DMS114 treated with DMSO at 0.1 percent for 48 hours (cell line): ENCODE results near the gene MAGEB17.
"Not testable (repeated sequence)": the region's sequence is repeated elsewhere in the genome, so short reads cannot be mapped to it uniquely, and the experiment has no call there.

Source experiments
- DNase-seq: peaks from one replicate; lab custom pipeline; 2025; ENCODE audit not compliant: unreplicated experiment; lab: John Stamatoyannopoulos, UW

The MAGEB17 gene

GRCh38 chrX:16167181-16167580 is at the start of gene MAGEB17:
Gene MAGEB17 (plus strand): TSS chrX:16167481. CDS start chrX:16170383, 2,902 bp downstream.
- DNase-seq, result no peak

GRCh38 chrX:16119353-16120220 is 47.7 kb upstream of the MAGEB17 start:
- no peak for DNase-seq

- no peak for DNase-seq
Observed at GRCh38 chrX:16120431-16120830, 46.9 kb upstream of the MAGEB17 start.

- peak; percentile 63 for DNase-seq
Observed at GRCh38 chrX:16123222-16123786, 44.0 kb upstream of the MAGEB17 start, which contains the start of gene GRPR. Gene GRPR (plus strand): TSS chrX:16123565. CDS start chrX:16123954, 389 bp downstream.

- no peak for DNase-seq
Observed at GRCh38 chrX:16124201-16124600, 43.1 kb upstream of the MAGEB17 start.

GRCh38 chrX:16125520-16126149 is 41.6 kb upstream of the MAGEB17 start:
- no peak for DNase-seq

GRCh38 chrX:16130707-16131106 is 36.6 kb upstream of the MAGEB17 start:
- no peak for DNase-seq

- DNase-seq, result no peak
Observed at GRCh38 chrX:16134936-16135335, 32.3 kb upstream of the MAGEB17 start.

- DNase-seq, result no peak
Observed at GRCh38 chrX:16136080-16136479, 31.2 kb upstream of the MAGEB17 start.

GRCh38 chrX:16137416-16138107 is 29.7 kb upstream of the MAGEB17 start:
- no peak for DNase-seq

- no peak for DNase-seq
Observed at GRCh38 chrX:16138108-16138427, 29.2 kb upstream of the MAGEB17 start.

- no peak for DNase-seq
Observed at GRCh38 chrX:16140448-16140847, 26.8 kb upstream of the MAGEB17 start.

GRCh38 chrX:16140983-16141382 is 26.3 kb upstream of the MAGEB17 start:
- no peak for DNase-seq

- no peak for DNase-seq
Observed at GRCh38 chrX:16141422-16142245, 25.6 kb upstream of the MAGEB17 start.

- DNase-seq, result no peak
Observed at GRCh38 chrX:16142246-16142558, 25.1 kb upstream of the MAGEB17 start.

- no peak for DNase-seq
Observed at GRCh38 chrX:16143968-16144367, 23.3 kb upstream of the MAGEB17 start.

- DNase-seq, result no peak
Observed at GRCh38 chrX:16144420-16144819, 22.9 kb upstream of the MAGEB17 start.

- DNase-seq, result not testable (repeated sequence)
Observed at GRCh38 chrX:16145093-16145492, 22.2 kb upstream of the MAGEB17 start.

GRCh38 chrX:16145656-16146055 is 21.6 kb upstream of the MAGEB17 start:
- no peak for DNase-seq

GRCh38 chrX:16148896-16149295 is 18.4 kb upstream of the MAGEB17 start:
- DNase-seq, result no peak

GRCh38 chrX:16155581-16156096 is 11.6 kb upstream of the MAGEB17 start:
- DNase-seq, result no peak
